Neural progenitor cell (in vitro differentiated cells): ENCODE results near the gene KANK2. TPM values are rescaled to one million over a fixed set of nuclear protein-coding genes. Genes with fewer than 3 reads are reported as not detected.

Experiments
- DNase-seq: peaks from one replicate; pipeline ENCODE4 v3.0.0-alpha.2; 2016; ENCODE audit warnings: low spot score
- H2AFZ ChIP-seq: fragments of 200-600 bp; sonication (generic); replicated peaks from 2 replicates; pipeline ENCODE4 v1.6.1; 2016; ENCODE audit warnings: antibody characterized with exemption
- H3F3A ChIP-seq: fragments of 200-600 bp; sonication (generic); 2 replicates; pipeline ENCODE4 v1.6.1; 2016; ENCODE audit warnings: antibody characterized with exemption, low read depth
- H3K27ac ChIP-seq: fragments of 200-600 bp; sonication (generic); 2 replicates; pipeline ENCODE4 v1.5.1; 2016; ENCODE audit warnings: mild to moderate bottlenecking
- H3K27me3 ChIP-seq: fragments of 200-600 bp; sonication (generic); 2 replicates; pipeline ENCODE4 v1.6.1; 2016; ENCODE audit warnings: mild to moderate bottlenecking, moderate library complexity
- H3K36me3 ChIP-seq: fragments of 200-600 bp; sonication (generic); 2 replicates; pipeline ENCODE4 v1.5.1; 2016
- H3K4me1 ChIP-seq: fragments of 200-600 bp; sonication (generic); 2 replicates; pipeline ENCODE4 v1.6.1; 2016; ENCODE audit warnings: mixed run types
- H3K4me2 ChIP-seq: fragments of 200-600 bp; sonication (generic); 2 replicates; pipeline ENCODE4 v1.6.1; 2016
- H3K4me3 ChIP-seq: fragments of 200-600 bp; sonication (generic); 2 replicates; pipeline ENCODE4 v1.5.1; 2016
- H3K79me2 ChIP-seq: fragments of 200-600 bp; sonication (generic); 2 replicates; pipeline ENCODE4 v1.6.1; 2016; ENCODE audit warnings: low read depth
- H3K9ac ChIP-seq: fragments of 200-600 bp; sonication (generic); 2 replicates; pipeline ENCODE4 v1.6.1; 2016
- H3K9me3 ChIP-seq: fragments of 200-600 bp; sonication (generic); 2 replicates; pipeline ENCODE4 v1.5.1; 2016; ENCODE audit warnings: low read depth
- H4K20me1 ChIP-seq: fragments of 200-600 bp; sonication (generic); 2 replicates; pipeline ENCODE4 v1.6.1; 2016; ENCODE audit warnings: low read depth
- H3K27ac Mint-ChIP-seq: 3 replicates; pipeline ENCODE4 v1.8.0; 2021; ENCODE audit warnings: mixed read lengths
- H3K27me3 Mint-ChIP-seq: 2 replicates; pipeline ENCODE4 v1.8.0; 2022; ENCODE audit warnings: low read depth, mild to moderate bottlenecking, inconsistent platforms, moderate library complexity, mixed read lengths; ENCODE audit not compliant: insufficient read depth
- H3K36me3 Mint-ChIP-seq: 3 replicates; pipeline ENCODE4 v1.8.0; 2021; ENCODE audit warnings: mixed read lengths
- H3K4me1 Mint-ChIP-seq: 3 replicates; pipeline ENCODE4 v1.8.0; 2021; ENCODE audit warnings: mixed read lengths
- H3K4me3 Mint-ChIP-seq: 3 replicates; pipeline ENCODE4 v1.8.0; 2021; ENCODE audit warnings: mild to moderate bottlenecking, moderate library complexity, mixed read lengths
- H3K9me3 Mint-ChIP-seq: 3 replicates; pipeline ENCODE4 v1.8.0; 2020; ENCODE audit warnings: mixed read lengths
- CTCF ChIP-seq: fragments of 200-600 bp; sonication (generic); IDR thresholded peaks from 2 replicates; pipeline ENCODE4 v1.5.1; 2017; ENCODE audit warnings: antibody characterized with exemption, mild to moderate bottlenecking
- EZH2 ChIP-seq: fragments of 200-600 bp; sonication (generic); IDR thresholded peaks from 2 replicates; pipeline ENCODE4 v1.6.1; 2017; ENCODE audit warnings: antibody characterized with exemption, mild to moderate bottlenecking, moderate library complexity
- EZH2phosphoT487 ChIP-seq: fragments of 200-600 bp; sonication (generic); IDR thresholded peaks from 2 replicates; pipeline ENCODE4 v1.6.1; 2017; ENCODE audit warnings: antibody characterized with exemption
- total RNA-seq: library from RNA; depleted of rRNA; stranded (reverse); fragments of >200 nt; gene quantifications from 2 replicates; pipeline ENCODE4 v1.2.3, GENCODE V29; 2015; ENCODE audit warnings: low replicate concordance

Gene KANK2
- total RNA-seq, 1 donor from 2014 or later = 17.5 TPM

GRCh38 chr19:11166281-11167142 is 30.8 kb downstream of the KANK2 start:
- Mint-ChIP-seq H3K36me3 (peaks cover 10% of the 10 kb centered on the region), H3K9me3 (no peaks in the 10 kb centered on the region), H3K27me3 (no peaks in the 10 kb centered on the region), H3K4me1 (no peaks in the 10 kb centered on the region), H3K4me3 (no peak overlapping the region), H3K27ac (no peak overlapping the region)
- H3K9ac ChIP-seq = no peak overlapping the region
- H3K4me1 ChIP-seq = no peaks in the 10 kb centered on the region
- H3K4me2 ChIP-seq = no peak overlapping the region
- H3K9me3 ChIP-seq = no peaks in the 10 kb centered on the region
- no peaks in the 10 kb centered on the region for H3K36me3 ChIP-seq
- TF ChIP-seq CTCF (no peak), EZH2phosphoT487 (no peak), EZH2 (no peak)
- no peaks in the 10 kb centered on the region for H3K27me3 ChIP-seq
- peaks cover 3% of the 10 kb centered on the region for H3F3A ChIP-seq
- no peak overlapping the region for H2AFZ ChIP-seq
- no peaks in the 10 kb centered on the region for H4K20me1 ChIP-seq
- H3K27ac ChIP-seq = no peak overlapping the region
- no peak for DNase-seq
- no peaks in the 10 kb centered on the region for H3K79me2 ChIP-seq
- H3K4me3 ChIP-seq = no peak overlapping the region

- peaks cover 3% of the 10 kb centered on the region for H3F3A ChIP-seq
- H3K36me3 ChIP-seq = no peaks in the 10 kb centered on the region
- Mint-ChIP-seq H3K36me3 (peaks cover 10% of the 10 kb centered on the region), H3K27me3 (no peaks in the 10 kb centered on the region), H3K4me3 (no peak overlapping the region), H3K4me1 (no peaks in the 10 kb centered on the region), H3K9me3 (no peaks in the 10 kb centered on the region), H3K27ac (peak overlapping the region; percentile 53)
- TF ChIP-seq CTCF = no peak
- no peak for TF ChIP-seq EZH2phosphoT487
- TF ChIP-seq EZH2 = no peak
- no peak for DNase-seq
- no peaks in the 10 kb centered on the region for H3K4me1 ChIP-seq
- no peak overlapping the region for H3K4me3 ChIP-seq
- no peak overlapping the region for H3K9ac ChIP-seq
- H3K27ac ChIP-seq = no peak overlapping the region
- H3K4me2 ChIP-seq = no peak overlapping the region
- no peaks in the 10 kb centered on the region for H3K27me3 ChIP-seq
- H3K79me2 ChIP-seq = no peaks in the 10 kb centered on the region
- no peaks in the 10 kb centered on the region for H3K9me3 ChIP-seq
- H2AFZ ChIP-seq = no peak overlapping the region
- no peaks in the 10 kb centered on the region for H4K20me1 ChIP-seq
Observed at GRCh38 chr19:11165486-11166030, 31.8 kb downstream of the KANK2 start.

GRCh38 chr19:11164879-11165406 is 32.4 kb downstream of the KANK2 start:
- no peak overlapping the region for H2AFZ ChIP-seq
- Mint-ChIP-seq H3K9me3 (no peaks in the 10 kb centered on the region), H3K27me3 (no peaks in the 10 kb centered on the region), H3K36me3 (peaks cover 6% of the 10 kb centered on the region), H3K27ac (peak overlapping the region; percentile 53), H3K4me3 (no peak overlapping the region), H3K4me1 (no peaks in the 10 kb centered on the region)
- no peaks in the 10 kb centered on the region for H3K27me3 ChIP-seq
- peak overlapping the region; percentile 69 for H3K27ac ChIP-seq
- H3K9ac ChIP-seq = no peak overlapping the region
- H4K20me1 ChIP-seq = no peaks in the 10 kb centered on the region
- no peaks in the 10 kb centered on the region for H3K4me1 ChIP-seq
- TF ChIP-seq EZH2 = no peak
- no peak for TF ChIP-seq CTCF
- no peak for TF ChIP-seq EZH2phosphoT487
- H3K79me2 ChIP-seq = no peaks in the 10 kb centered on the region
- no peak overlapping the region for H3K4me2 ChIP-seq
- peaks cover 3% of the 10 kb centered on the region for H3F3A ChIP-seq
- H3K36me3 ChIP-seq = no peaks in the 10 kb centered on the region
- DNase-seq = no peak
- no peak overlapping the region for H3K4me3 ChIP-seq
- H3K9me3 ChIP-seq = no peaks in the 10 kb centered on the region
